Kidney (tissue), 14 donors: ENCODE data around the gene EFHC2. TPM values are rescaled to one million over a fixed set of nuclear protein-coding genes. Genes with fewer than 3 reads are reported as not detected.

Experiments
- DNase-seq, 5 donors: peaks; one replicate each; pipeline ENCODE4 v3.0.0-alpha.2; 2013 to 2020
- FAIRE-seq: peaks from 2 replicates; lab custom pipeline; 2012; peaks lifted over from hg19 to GRCh38; lab: Jason Lieb, UNC
- H3K27ac ChIP-seq, 2 donors: one replicate each; pipeline ENCODE4 v1.7.0; 2013; ENCODE audit warnings: low read depth in 2 of 2, low read length in 2 of 2, inconsistent platforms in 1 of 2
- H3K27me3 ChIP-seq: one replicate; pipeline ENCODE4 v1.7.1; 2013; ENCODE audit warnings: low read length, inconsistent platforms; ENCODE audit not compliant: control insufficient read depth, insufficient read depth
- H3K36me3 ChIP-seq, 3 donors: one replicate each; pipeline versions ENCODE4 v1.7.0 to v1.7.1; 2013; ENCODE audit warnings: low read length in 3 of 3, control low read depth in 1 of 3, inconsistent platforms in 1 of 3; ENCODE audit not compliant: insufficient read depth in 3 of 3, control insufficient read depth in 2 of 3
- H3K4me1 ChIP-seq, 3 donors: one replicate each; pipeline versions ENCODE4 v1.7.0 to v1.7.1; 2013; ENCODE audit warnings: low read length in 3 of 3, inconsistent platforms in 1 of 3, low read depth in 1 of 3; ENCODE audit not compliant: control insufficient read depth in 2 of 3, insufficient read depth in 2 of 3
- H3K4me3 ChIP-seq, 3 donors: one replicate each; pipeline versions ENCODE4 v1.7.0 to v1.8.1; 2013; ENCODE audit warnings: low read length in 3 of 3, control low read depth in 1 of 3, inconsistent platforms in 1 of 3
- H3K9ac ChIP-seq, 3 donors: one replicate each; pipeline versions ENCODE4 v1.7.0 to v1.7.1; 2013; ENCODE audit warnings: low read length in 3 of 3, control low read depth in 1 of 3, inconsistent platforms in 1 of 3
- H3K9me3 ChIP-seq, 3 donors: one replicate each; pipeline versions ENCODE4 v1.7.0 to v1.7.1; 2013; ENCODE audit warnings: low read length in 3 of 3, control low read depth in 1 of 3, inconsistent platforms in 1 of 3; ENCODE audit not compliant: control insufficient read depth in 2 of 3, insufficient read depth in 1 of 3
- intact Hi-C: fragments of 100-400 bp; cut with DNase I; formaldehyde crosslinking; loops from one replicate; pipeline ENCODE4 v1.11.1; 2022
- polyA plus RNA-seq: library from polyadenylated mRNA; stranded (reverse); fragments of 350-450 nt; fragmentation: Illumina TruSeq; extraction: RNeasy Lipid Tissue Mini Kit (QIAGEN cat#74804); gene quantifications from one replicate; pipeline ENCODE4 v1.2.3, GENCODE V29; 2014; ENCODE audit warnings: low read depth, low replicate concordance; ENCODE audit not compliant: insufficient read depth
- total RNA-seq: library from RNA; stranded (reverse); fragmentation: NEBNext Ultra II Directional; extraction: Animal tissue kit (Norgen Biotek cat#: 25700); gene quantifications from one replicate; pipeline ENCODE4 v1.2.1, GENCODE V29; 2021
- TF ChIP-seq, protein P1 (sequence below): IDR thresholded peaks from 3 replicates; pipeline ENCODE4 v1.5.1; 2012; ENCODE audit warnings: mild to moderate bottlenecking, moderate library complexity, borderline replicate concordance; ENCODE audit not compliant: insufficient read depth; ENCODE audit errors: extremely low read depth
- donor health status: control.
- donor health status: control.
- donor health status: control.
- donor health status: control.
- donor health status: control.
- donor health status: DM: yes; HTN: yes; CAD: no.
- donor health status: Normal renal cell carcinoma (clear cell type).

EFHC2 gene
- total and polyA plus RNA-seq, 2 donors from 2014 or later = 1.6 to 6.4 TPM

DNA sequence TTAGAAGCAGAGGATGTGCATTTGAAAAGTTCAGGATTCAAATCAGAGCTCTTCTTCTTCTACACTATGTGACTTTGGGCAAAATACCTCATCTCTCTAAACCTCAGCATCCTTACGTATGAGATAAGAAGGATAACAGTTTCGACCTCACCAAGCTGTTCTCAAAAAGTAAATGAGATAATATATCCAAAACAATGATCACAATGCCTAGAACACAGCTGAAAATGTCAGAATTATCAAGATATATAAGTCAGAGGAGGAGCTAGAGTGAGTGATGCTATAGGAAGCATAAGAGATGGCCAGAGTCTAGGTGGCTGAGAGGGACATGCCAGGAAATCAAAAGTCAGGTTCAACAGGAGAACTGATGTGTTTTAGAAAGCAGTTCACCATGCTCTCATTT is 168.0 kb downstream of the EFHC2 start:
- Histone ChIP-seq H3K9ac (no peak overlapping the region), H3K9me3 (no peaks in the 10 kb centered on the region), H3K36me3 (no peaks in the 10 kb centered on the region), H3K27me3 (peaks cover 4% of the 10 kb centered on the region), H3K27ac (no peak overlapping the region), H3K4me1 (no peaks in the 10 kb centered on the region), H3K4me3 (no peak overlapping the region)
- FAIRE-seq (no peak), DNase-seq (no peak)
- TF ChIP-seq, protein P1, sequence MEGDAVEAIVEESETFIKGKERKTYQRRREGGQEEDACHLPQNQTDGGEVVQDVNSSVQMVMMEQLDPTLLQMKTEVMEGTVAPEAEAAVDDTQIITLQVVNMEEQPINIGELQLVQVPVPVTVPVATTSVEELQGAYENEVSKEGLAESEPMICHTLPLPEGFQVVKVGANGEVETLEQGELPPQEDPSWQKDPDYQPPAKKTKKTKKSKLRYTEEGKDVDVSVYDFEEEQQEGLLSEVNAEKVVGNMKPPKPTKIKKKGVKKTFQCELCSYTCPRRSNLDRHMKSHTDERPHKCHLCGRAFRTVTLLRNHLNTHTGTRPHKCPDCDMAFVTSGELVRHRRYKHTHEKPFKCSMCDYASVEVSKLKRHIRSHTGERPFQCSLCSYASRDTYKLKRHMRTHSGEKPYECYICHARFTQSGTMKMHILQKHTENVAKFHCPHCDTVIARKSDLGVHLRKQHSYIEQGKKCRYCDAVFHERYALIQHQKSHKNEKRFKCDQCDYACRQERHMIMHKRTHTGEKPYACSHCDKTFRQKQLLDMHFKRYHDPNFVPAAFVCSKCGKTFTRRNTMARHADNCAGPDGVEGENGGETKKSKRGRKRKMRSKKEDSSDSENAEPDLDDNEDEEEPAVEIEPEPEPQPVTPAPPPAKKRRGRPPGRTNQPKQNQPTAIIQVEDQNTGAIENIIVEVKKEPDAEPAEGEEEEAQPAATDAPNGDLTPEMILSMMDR = no peak
- intact Hi-C loops = no loop called here

DNA sequence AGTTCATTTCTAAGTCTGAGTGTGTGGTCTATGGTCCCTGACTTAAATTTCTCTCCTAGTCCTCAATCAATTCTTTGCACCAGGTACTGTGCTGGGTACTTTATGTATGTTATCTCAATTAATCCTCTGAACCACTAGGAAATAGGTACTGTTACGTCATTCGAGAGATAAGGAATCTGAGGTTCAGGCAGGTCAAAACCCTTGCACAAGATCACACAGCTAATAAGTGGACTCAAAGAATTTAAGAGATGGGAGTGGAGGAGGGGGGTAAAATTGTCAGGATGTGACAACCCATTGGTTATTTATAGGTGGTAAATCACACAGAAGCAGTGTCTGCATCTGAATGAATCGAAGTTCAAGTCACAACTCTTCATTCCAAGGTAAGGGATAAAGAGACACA is 169.4 kb downstream of the EFHC2 start:
- no peak overlapping the region for H3K27ac ChIP-seq
- FAIRE-seq (no peak), DNase-seq (no peak)
- no peak overlapping the region for H3K4me3 ChIP-seq
- no peaks in the 10 kb centered on the region for H3K4me1 ChIP-seq
- TF ChIP-seq, protein P1 = no peak
- peaks cover 2% of the 10 kb centered on the region for H3K27me3 ChIP-seq
- H3K9ac ChIP-seq = no peak overlapping the region
- H3K36me3 ChIP-seq = no peaks in the 10 kb centered on the region
- H3K9me3 ChIP-seq = no peaks in the 10 kb centered on the region
- intact Hi-C loops = no loop called here

DNA sequence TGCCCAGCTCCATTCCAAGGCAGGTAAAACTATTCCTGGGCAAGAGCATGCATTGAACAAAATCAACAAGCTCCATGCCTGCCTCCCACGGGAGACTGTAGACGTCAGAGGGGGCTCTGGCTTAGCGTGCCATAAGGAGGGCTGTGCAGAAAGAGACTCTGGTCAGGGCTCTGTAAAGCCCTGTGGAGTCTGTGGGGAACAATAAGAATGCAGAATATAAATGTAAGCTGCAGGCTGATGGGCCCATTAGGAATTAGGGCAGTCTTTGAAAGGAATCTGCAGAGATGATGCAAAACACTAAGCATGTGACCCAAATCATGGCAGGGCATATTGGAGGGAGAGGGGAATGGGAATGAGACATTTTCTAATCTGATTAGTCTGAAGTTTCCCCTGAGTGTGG is 170.3 kb downstream of the EFHC2 start:
- H3K9ac ChIP-seq = no peak overlapping the region
- no peaks in the 10 kb centered on the region for H3K4me1 ChIP-seq
- H3K9me3 ChIP-seq = no peaks in the 10 kb centered on the region
- DNase-seq (no peak), FAIRE-seq (no peak)
- intact Hi-C loops = no loop called here
- H3K4me3 ChIP-seq = no peak overlapping the region
- TF ChIP-seq, protein P1 = no peak
- H3K27ac ChIP-seq = no peak overlapping the region
- H3K36me3 ChIP-seq = no peaks in the 10 kb centered on the region
- H3K27me3 ChIP-seq = peaks cover 2% of the 10 kb centered on the region

DNA sequence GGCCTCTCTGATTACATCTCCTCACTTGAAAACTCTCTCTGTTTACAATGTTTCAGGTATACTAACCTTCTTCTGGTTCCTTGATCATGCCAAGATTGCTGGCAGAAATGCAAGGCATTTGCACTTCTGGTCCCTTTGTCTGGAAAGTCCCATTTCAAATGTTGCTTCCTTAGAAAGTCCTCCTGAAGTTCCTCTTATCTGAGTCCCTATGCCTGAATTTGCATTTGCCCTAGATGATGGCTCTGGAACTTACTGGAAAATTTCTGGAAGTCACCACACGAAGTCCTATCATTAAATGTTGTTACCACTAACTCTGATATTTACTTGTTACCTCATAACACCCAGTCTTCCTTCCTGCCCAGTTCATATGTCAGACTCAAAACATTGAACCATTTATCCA is 176.4 kb downstream of the EFHC2 start:
- TF ChIP-seq, protein P1 = no peak
- H3K27ac ChIP-seq = no peak overlapping the region
- no peak for FAIRE-seq
- DNase-seq = no peak
- no peaks in the 10 kb centered on the region for H3K36me3 ChIP-seq
- intact Hi-C loops = no loop called here
- no peak overlapping the region for H3K4me3 ChIP-seq
- H3K4me1 ChIP-seq = no peaks in the 10 kb centered on the region
- H3K9ac ChIP-seq = no peak overlapping the region
- no peaks in the 10 kb centered on the region for H3K27me3 ChIP-seq
- no peaks in the 10 kb centered on the region for H3K9me3 ChIP-seq
